IMR-90 (cell line): Measurements from ENCODE around the gene DHX15.

Source experiments
- CEBPB ChIP-seq: IDR thresholded peaks from 2 replicates; pipeline ENCODE4 v1.6.1; 2012; ENCODE audit warnings: low read depth, low read length, improper control_type of control experiment
- CTCF ChIP-seq: conservative IDR thresholded peaks from 2 replicates; pipeline ENCODE4 v1.5.1; 2012; ENCODE audit warnings: mild to moderate bottlenecking, low read depth, low read length, improper control_type of control experiment
- ELK1 ChIP-seq: fragments of 150-350 bp; IDR thresholded peaks from 2 replicates; pipeline ENCODE4 v1.6.1; 2016; ENCODE audit warnings: low read depth, mild to moderate bottlenecking, low read length, moderate library complexity, borderline replicate concordance
- MAFK ChIP-seq: IDR thresholded peaks from 2 replicates; pipeline ENCODE4 v1.6.1; 2012; ENCODE audit warnings: low read depth, low read length, improper control_type of control experiment
- MXI1 ChIP-seq: IDR thresholded peaks from 2 replicates; pipeline ENCODE4 v1.6.1; 2012; ENCODE audit warnings: low read depth, mild to moderate bottlenecking, low read length, moderate library complexity, borderline replicate concordance
- POLR2A ChIP-seq: IDR thresholded peaks from 2 replicates; pipeline ENCODE4 v1.6.1; 2012; ENCODE audit warnings: mild to moderate bottlenecking, low read depth, low read length
- RAD21 ChIP-seq: IDR thresholded peaks from 2 replicates; pipeline ENCODE4 v1.6.1; 2012; ENCODE audit warnings: low read length, improper control_type of control experiment
- RCOR1 ChIP-seq: IDR thresholded peaks from 2 replicates; pipeline ENCODE4 v1.6.1; 2012; ENCODE audit warnings: mild to moderate bottlenecking, low read length, improper control_type of control experiment; ENCODE audit not compliant: insufficient replicate concordance
- RFX5 ChIP-seq: IDR thresholded peaks from 2 replicates; pipeline ENCODE4 v1.8.0; 2012; ENCODE audit warnings: low read depth, mild to moderate bottlenecking, low read length, moderate library complexity
- SMC3 ChIP-seq: fragments of 150-350 bp; IDR thresholded peaks from 2 replicates; pipeline ENCODE4 v1.6.1; 2016; ENCODE audit warnings: low read depth, mild to moderate bottlenecking, antibody characterized with exemption, low read length, moderate library complexity

GRCh38 chr4:24605216-24605615, 20.9 kb upstream of the DHX15 start:
- TF ChIP-seq CTCF (no peak), CEBPB (no peak), RFX5 (no peak), POLR2A (no peak), RAD21 (no peak), SMC3 (no peak), RCOR1 (no peak), MXI1 (no peak), MAFK (no peak), ELK1 (no peak)
